Activated gamma-delta T cell treated with Interleukin-2 at 50 U/mL for 16 hours (primary cell): ENCODE data around the gene TEX14.
"Not testable (repeated sequence)": the region's sequence is repeated elsewhere in the genome, so short reads cannot be mapped to it uniquely, and the experiment has no call there.

ENCODE experiments used
- DNase-seq: peaks from one replicate; pipeline ENCODE4 v3.0.0-alpha.2; 2020

The TEX14 gene

GRCh38 chr17:58593123-58593522 lies 98.7 kb downstream of the TEX14 start:
- no peak for DNase-seq

- DNase-seq: no peak
Observed at GRCh38 chr17:58591455-58591854, 100.4 kb downstream of the TEX14 start.

- DNase-seq: no peak
Observed at GRCh38 chr17:58590377-58590776, 101.5 kb downstream of the TEX14 start.

- DNase-seq: peak; percentile 54
Observed at GRCh38 chr17:58587713-58588117, 104.1 kb downstream of the TEX14 start.

- no peak for DNase-seq
Observed at GRCh38 chr17:58586009-58586644, 105.7 kb downstream of the TEX14 start.

- DNase-seq: no peak
Observed at GRCh38 chr17:58585554-58585953, 106.3 kb downstream of the TEX14 start.

- DNase-seq: no peak
Observed at GRCh38 chr17:58583486-58583885, 108.4 kb downstream of the TEX14 start.

- DNase-seq: not testable (repeated sequence)
Observed at GRCh38 chr17:58582718-58583117, 109.1 kb downstream of the TEX14 start.

- no peak for DNase-seq
Observed at GRCh38 chr17:58580671-58581070, 111.2 kb downstream of the TEX14 start.

GRCh38 chr17:58577696-58578095 lies 114.1 kb downstream of the TEX14 start:
- DNase-seq: peak; percentile 50

- DNase-seq: no peak
Observed at GRCh38 chr17:58576679-58577367, 115.0 kb downstream of the TEX14 start.

GRCh38 chr17:58575511-58575910 lies 116.3 kb downstream of the TEX14 start:
- no peak for DNase-seq

GRCh38 chr17:58574025-58574424 lies 117.8 kb downstream of the TEX14 start:
- no peak for DNase-seq

GRCh38 chr17:58572846-58573245 lies 119.0 kb downstream of the TEX14 start:
- DNase-seq: no peak

GRCh38 chr17:58570758-58571157 lies 121.1 kb downstream of the TEX14 start:
- no peak for DNase-seq

- DNase-seq: no peak
Observed at GRCh38 chr17:58569196-58569595, 122.6 kb downstream of the TEX14 start.

- no peak for DNase-seq
Observed at GRCh38 chr17:58568044-58568799, 123.6 kb downstream of the TEX14 start.

GRCh38 chr17:58565389-58566311 lies 126.2 kb downstream of the TEX14 start:
- DNase-seq: no peak

GRCh38 chr17:58564971-58565370 lies 126.9 kb downstream of the TEX14 start:
- DNase-seq: no peak

- DNase-seq: no peak
Observed at GRCh38 chr17:58564243-58564642, 127.6 kb downstream of the TEX14 start.

- DNase-seq: no peak
Observed at GRCh38 chr17:58560511-58560910, 131.3 kb downstream of the TEX14 start.

GRCh38 chr17:58557981-58558380 lies 133.9 kb downstream of the TEX14 start:
- no peak for DNase-seq

GRCh38 chr17:58556833-58557250 lies 135.0 kb downstream of the TEX14 start:
- no peak for DNase-seq
